AG09319 (cell line): ENCODE data around the gene BRME1.

ENCODE experiments used
- DNase-seq: peaks from one replicate; pipeline ENCODE4 v3.0.0-alpha.2; 2010; ENCODE audit warnings: low read depth; ENCODE audit errors: extremely low read depth
- TF ChIP-seq, protein P1 (sequence below): IDR thresholded peaks from 2 replicates; pipeline ENCODE4 v1.5.1; 2011; ENCODE audit warnings: low read depth, mild to moderate bottlenecking, inconsistent platforms, low read length, moderate library complexity

BRME1 gene

DNA sequence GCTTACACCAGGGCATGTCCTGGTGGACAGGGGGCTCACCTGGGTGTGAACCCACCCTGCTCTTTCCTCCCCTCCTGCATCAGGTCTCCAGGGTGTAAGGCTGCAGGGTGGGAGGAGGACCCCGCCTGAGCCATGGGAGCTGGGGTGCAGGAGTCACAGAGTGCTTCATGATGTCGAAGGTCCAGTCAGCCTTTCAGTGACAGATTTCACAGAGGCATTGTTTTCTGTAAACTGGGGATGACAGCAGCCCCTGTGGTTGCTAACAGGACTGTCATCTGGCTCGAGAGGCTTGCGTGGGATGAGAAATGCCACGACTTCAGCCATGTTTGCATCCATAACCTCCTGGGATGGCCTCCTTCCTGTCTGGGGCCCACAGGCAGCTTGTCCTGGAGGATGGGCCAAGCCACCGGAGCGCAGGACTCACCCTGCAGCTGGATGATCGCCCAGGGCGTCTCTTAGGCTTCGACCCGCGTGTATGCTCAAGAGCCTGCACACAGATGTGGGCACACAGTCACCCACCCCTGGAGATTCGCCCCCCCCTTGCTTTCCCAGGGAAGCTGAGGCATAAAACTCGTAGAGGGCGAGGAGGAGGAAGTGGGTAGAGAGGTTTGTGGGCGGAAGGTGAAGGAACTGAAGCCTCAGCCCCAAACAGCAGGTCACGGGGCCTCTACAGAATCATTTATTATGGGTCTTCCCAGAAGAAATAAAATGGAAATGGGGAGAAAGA lies 24.1 kb downstream of the BRME1 start:
- DNase-seq = no peak
- TF ChIP-seq, protein P1, sequence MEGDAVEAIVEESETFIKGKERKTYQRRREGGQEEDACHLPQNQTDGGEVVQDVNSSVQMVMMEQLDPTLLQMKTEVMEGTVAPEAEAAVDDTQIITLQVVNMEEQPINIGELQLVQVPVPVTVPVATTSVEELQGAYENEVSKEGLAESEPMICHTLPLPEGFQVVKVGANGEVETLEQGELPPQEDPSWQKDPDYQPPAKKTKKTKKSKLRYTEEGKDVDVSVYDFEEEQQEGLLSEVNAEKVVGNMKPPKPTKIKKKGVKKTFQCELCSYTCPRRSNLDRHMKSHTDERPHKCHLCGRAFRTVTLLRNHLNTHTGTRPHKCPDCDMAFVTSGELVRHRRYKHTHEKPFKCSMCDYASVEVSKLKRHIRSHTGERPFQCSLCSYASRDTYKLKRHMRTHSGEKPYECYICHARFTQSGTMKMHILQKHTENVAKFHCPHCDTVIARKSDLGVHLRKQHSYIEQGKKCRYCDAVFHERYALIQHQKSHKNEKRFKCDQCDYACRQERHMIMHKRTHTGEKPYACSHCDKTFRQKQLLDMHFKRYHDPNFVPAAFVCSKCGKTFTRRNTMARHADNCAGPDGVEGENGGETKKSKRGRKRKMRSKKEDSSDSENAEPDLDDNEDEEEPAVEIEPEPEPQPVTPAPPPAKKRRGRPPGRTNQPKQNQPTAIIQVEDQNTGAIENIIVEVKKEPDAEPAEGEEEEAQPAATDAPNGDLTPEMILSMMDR = no peak

DNA sequence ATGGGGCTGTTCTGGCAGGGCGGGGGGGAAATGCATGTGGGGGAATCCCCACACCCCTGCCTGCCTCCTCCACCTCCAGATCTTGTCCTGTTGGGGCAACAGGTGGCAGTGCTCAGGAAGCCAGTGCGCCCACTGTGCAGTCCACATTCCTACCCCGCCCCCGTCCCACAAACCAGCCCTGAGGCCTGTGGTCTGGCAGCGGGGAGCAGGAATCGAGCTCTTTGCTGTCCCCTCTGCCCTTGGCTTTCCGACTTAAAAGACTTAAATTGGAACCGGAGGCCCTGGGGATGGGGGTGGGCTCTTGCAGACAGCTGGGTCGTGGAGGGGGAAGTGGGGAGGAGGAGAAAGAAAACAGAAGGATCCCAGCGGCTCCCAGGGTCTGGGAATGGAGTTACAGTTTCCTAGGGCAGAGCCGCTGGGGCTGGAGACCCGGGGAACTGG lies 24.6 kb downstream of the BRME1 start:
- DNase-seq = no peak
- TF ChIP-seq, protein P1 = no peak

DNA sequence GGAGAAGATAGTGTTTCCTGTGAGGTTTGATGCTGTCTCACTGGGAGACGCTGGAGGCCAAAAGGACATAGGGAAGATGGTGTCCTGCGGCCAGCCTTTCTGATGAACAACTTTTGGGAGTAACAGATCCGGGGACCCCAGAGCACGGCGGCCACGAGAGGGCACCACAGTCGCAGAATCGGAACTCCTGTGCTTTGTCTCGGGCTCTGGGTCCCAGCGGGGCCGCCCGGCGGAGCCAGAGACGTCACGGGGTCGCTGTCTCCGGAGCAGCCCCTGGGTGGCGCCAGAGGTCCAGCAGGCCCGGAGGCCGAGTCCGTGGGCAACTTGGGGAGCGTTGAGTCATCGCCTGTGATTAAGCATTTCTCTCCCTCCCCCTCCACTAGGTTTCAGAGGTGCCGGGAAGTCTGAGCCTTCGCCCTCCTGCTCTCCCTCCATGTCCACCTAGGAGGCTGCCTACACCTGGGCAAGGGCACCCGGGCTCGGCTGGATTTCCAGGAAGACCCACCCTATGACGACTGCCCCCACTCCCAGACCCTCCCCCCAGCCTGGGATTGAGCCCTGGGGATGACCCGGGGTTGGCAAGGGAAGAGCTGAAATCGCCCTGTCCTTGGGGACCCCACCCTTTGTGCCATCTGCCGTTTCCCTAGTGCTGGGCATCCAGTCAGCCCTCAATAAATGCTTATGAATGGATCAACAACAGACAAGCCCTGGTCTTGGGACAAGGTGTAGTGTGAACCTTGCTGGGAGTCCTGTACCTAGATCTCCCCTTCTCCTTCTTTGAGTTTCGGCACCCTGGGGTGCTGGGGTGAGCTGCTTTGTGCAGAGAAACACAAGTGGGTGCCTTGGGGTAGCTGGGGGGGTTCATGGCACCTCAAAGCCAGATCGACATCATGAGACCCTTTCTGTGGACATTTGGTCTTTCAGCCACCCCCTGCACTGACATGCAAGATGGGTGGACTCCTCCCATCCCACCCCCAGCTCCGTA lies 25.6 kb downstream of the BRME1 start:
- peak; percentile 89 for DNase-seq
- TF ChIP-seq, protein P1 = peak; percentile 99

DNA sequence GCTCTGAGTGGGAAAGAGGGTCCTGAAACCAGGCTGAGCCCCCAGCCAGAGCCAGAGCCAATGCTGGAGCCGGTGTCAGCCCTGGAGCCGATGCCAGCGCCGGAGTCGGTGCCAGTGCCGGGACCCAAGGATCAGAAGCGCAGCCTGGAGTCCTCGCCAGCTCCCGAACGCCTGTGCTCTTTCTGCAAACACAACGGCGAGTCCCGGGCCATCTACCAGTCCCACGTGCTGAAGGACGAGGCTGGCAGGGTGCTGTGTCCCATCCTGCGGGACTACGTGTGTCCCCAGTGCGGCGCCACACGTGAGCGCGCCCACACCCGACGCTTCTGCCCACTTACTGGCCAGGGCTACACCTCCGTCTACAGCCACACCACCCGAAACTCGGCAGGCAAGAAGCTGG lies 28.6 kb downstream of the BRME1 start:
- TF ChIP-seq, protein P1 = no peak

DNA sequence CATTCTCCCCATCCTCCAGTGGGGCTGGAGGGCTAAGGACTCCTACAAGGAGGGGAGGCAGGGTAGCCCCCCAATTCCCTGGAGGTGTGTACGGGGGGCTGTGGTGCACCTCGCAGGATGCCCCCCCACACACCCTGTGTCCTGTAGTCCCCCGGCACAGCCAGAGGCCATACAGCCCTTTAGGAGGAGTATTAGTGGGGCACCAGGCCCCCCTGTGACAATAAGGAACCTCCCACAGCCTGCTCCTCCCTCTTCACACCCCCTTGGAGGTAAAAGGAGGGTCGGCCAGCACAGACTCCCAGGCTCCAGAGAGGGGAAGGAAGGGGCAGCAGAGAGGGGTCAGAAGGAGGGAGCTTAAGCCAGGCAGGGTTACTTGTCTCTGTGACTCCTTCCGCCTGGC lies 29.1 kb downstream of the BRME1 start, which contains the start of gene NANOS3:
TSS of gene NANOS3 (plus strand) at position 301 of the 400 bp plus-strand sequence. CDS start 115 bp downstream, outside the sequence.
- DNase-seq = no peak
- TF ChIP-seq, protein P1 = no peak

More for the DNA sequence above, 28.6 kb downstream of the BRME1 start:
- DNase-seq = no peak

DNA sequence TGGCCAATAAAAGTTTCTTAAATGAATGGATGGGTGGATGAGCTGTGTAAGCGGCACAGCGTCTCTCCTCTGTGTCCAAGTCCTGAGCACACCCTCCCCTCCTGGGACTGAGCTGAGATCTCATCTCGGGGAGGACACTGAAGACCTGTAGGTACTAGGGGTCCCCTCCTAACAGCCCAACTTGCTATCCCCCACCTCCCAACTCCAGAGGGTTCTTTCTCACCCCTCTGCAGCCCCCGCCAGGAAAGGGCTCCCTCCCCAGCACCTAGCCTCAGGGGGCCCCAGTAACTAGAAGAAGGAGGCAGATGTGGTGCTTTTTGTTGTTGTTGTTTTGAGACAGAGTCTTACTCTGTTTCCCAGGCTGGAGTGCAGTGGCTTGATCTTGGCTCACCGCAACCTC lies 30.1 kb downstream of the BRME1 start:
- no peak for DNase-seq
- TF ChIP-seq, protein P1 = no peak
